Left lung (tissue), 10 donors: ENCODE results near the gene OR9A4. TPM values are rescaled to one million over a fixed set of nuclear protein-coding genes. Genes with fewer than 3 reads are reported as not detected.

Experiments used
- ATAC-seq: fragments of 200-7000 bp; cut with Tn5 transposase; one replicate; pipeline ENCODE4 v1.9.1; 2020; ENCODE audit warnings: moderate library complexity
- DNase-seq, 4 donors: peaks; one replicate each; pipeline ENCODE4 v3.0.0-alpha.2; 2013 to 2020
- H3K27ac ChIP-seq, 2 donors: fragments of 200-600 bp; sonication (generic) in 1 of 2; one replicate each; pipeline versions ENCODE4 v1.5.0 to v1.8.0; 2020 to 2021
- H3K27me3 ChIP-seq, 2 donors: fragments of 200-600 bp; sonication (generic) in 1 of 2; one replicate each; pipeline versions ENCODE4 v1.5.0 to v1.8.0; 2020 to 2021
- H3K36me3 ChIP-seq, 2 donors: fragments of 200-600 bp; sonication (generic) in 1 of 2; one replicate each; pipeline versions ENCODE4 v1.5.0 to v1.8.0; 2020 to 2021
- H3K4me1 ChIP-seq, 2 donors: fragments of 200-600 bp; one replicate each; pipeline ENCODE4 v1.8.0; 2021
- H3K4me3 ChIP-seq, 2 donors: fragments of 200-600 bp; sonication (generic) in 1 of 2; one replicate each; pipeline versions ENCODE4 v1.5.0 to v1.8.0; 2020 to 2021; ENCODE audit warnings: mild to moderate bottlenecking in 1 of 2
- H3K9me3 ChIP-seq, 2 donors: fragments of 200-600 bp; sonication (generic) in 1 of 2; one replicate each; pipeline versions ENCODE4 v1.5.0 to v1.8.0; 2020 to 2021
- CTCF ChIP-seq, 2 donors: fragments of 200-600 bp; sonication (generic) in 1 of 2; IDR thresholded peaks; one replicate each; pipeline versions ENCODE4 v1.5.0 to v1.8.0; 2021; ENCODE audit warnings: antibody characterized with exemption in 2 of 2
- intact Hi-C, 2 donors: fragments of 100-400 bp; cut with DNase I; formaldehyde crosslinking; loops; one replicate each; pipeline versions ENCODE4 v1.11.2 to v1.14.2; 2022
- polyA plus RNA-seq, 6 donors: library from polyadenylated mRNA; unstranded; fragments of 120-200 nt; gene quantifications; one replicate each; pipeline ENCODE4 v1.2.1, GENCODE V29; 2013; ENCODE audit not compliant: insufficient read length in 6 of 6
- total RNA-seq, 2 donors: library from RNA; stranded (reverse); fragmentation: NEBNext Ultra II Directional; extraction: Animal tissue kit (Norgen Biotek cat#: 25700); gene quantifications; one replicate each; pipeline ENCODE4 v1.2.1, GENCODE V29; 2021
- donor health status: DM: no; HTN: yes; CAD: no.
- donor health status: DM: no; HTN: no; CAD: no.

Gene OR9A4
- total and polyA plus RNA-seq, 8 donors, result not detected

GRCh38 chr7:141928146-141928844, 12.1 kb downstream of the OR9A4 start:
- DNase-seq (no peak), ATAC-seq (no peak)
- peaks cover 0 to 2% of the 10 kb centered on the region in 2 donors for H3K9me3 ChIP-seq
- H3K4me3 ChIP-seq, result no peak overlapping the region
- H3K27ac ChIP-seq, result peak overlapping the region in 1 of 2 donors; percentile 80
- no peak for TF ChIP-seq CTCF (IDR thresholded peaks at IDR 0.05)
- peaks cover 0 to 6% of the 10 kb centered on the region in 2 donors for H3K36me3 ChIP-seq
- intact Hi-C loops, result no loop called here
- H3K4me1 ChIP-seq, result peaks cover 0 to 25% of the 10 kb centered on the region in 2 donors
- H3K27me3 ChIP-seq, result no peaks in the 10 kb centered on the region

- TF ChIP-seq CTCF (IDR thresholded peaks at IDR 0.05), result no peak
- ATAC-seq (no peak), DNase-seq (no peak)
- Histone ChIP-seq H3K9me3 (peaks cover 0 to 2% of the 10 kb centered on the region in 2 donors), H3K27me3 (no peaks in the 10 kb centered on the region), H3K4me3 (no peak overlapping the region), H3K27ac (peak overlapping the region in 1 of 2 donors; percentile 80), H3K4me1 (peaks cover 0 to 25% of the 10 kb centered on the region in 2 donors), H3K36me3 (peaks cover 0 to 6% of the 10 kb centered on the region in 2 donors)
- intact Hi-C loops, result no loop called here
Measured at GRCh38 chr7:141928845-141929195, 12.6 kb downstream of the OR9A4 start.

DNA sequence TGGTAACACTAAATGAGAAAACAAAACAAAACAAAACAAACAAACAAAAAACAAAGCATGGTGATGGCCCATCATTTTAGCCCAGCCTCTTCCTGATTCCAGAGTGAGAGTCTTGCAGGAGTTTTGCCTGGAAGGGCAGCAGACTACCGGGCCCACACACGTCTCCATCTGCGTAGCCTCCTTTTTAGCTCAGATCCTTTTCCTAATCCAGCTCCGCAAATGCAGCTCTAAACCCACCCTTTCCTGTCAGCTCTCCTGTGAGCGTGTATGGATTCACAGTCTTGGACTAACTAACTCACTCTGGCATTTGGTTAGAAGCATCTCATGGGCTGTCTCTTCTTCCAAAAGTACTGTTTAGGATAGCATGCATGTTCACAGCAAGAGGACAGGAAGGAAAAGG, 14.0 kb downstream of the OR9A4 start:
- Histone ChIP-seq H3K36me3 (peaks cover 0 to 6% of the 10 kb centered on the region in 2 donors), H3K27me3 (no peaks in the 10 kb centered on the region), H3K4me3 (no peak overlapping the region), H3K9me3 (no peaks in the 10 kb centered on the region), H3K4me1 (peaks cover 0 to 25% of the 10 kb centered on the region in 2 donors), H3K27ac (no peak overlapping the region)
- DNase-seq, result no peak
- TF ChIP-seq CTCF (IDR thresholded peaks at IDR 0.05), result no peak
- ATAC-seq, result no peak
- intact Hi-C loops, result no loop called here

- Histone ChIP-seq H3K4me1 (peaks cover 0 to 15% of the 10 kb centered on the region in 2 donors), H3K36me3 (no peaks in the 10 kb centered on the region), H3K27me3 (no peaks in the 10 kb centered on the region), H3K9me3 (peaks cover 0 to 31% of the 10 kb centered on the region in 2 donors), H3K27ac (no peak overlapping the region), H3K4me3 (no peak overlapping the region)
- no peak for DNase-seq
- ATAC-seq, result no peak
- TF ChIP-seq CTCF (IDR thresholded peaks at IDR 0.05), result no peak
- intact Hi-C loops, result no loop called here
Measured at GRCh38 chr7:141941075-141941474, 24.9 kb downstream of the OR9A4 start.

GRCh38 chr7:141943846-141944245, 27.6 kb downstream of the OR9A4 start:
- H3K4me3 ChIP-seq, result no peak overlapping the region
- H3K9me3 ChIP-seq, result peaks cover 0 to 31% of the 10 kb centered on the region in 2 donors
- H3K27ac ChIP-seq, result peak overlapping the region in 1 of 2 donors; percentile 84
- ATAC-seq (no peak), DNase-seq (no peak)
- no peaks in the 10 kb centered on the region for H3K36me3 ChIP-seq
- no peak for TF ChIP-seq CTCF (IDR thresholded peaks at IDR 0.05)
- peaks cover 0 to 27% of the 10 kb centered on the region in 2 donors for H3K4me1 ChIP-seq
- no peaks in the 10 kb centered on the region for H3K27me3 ChIP-seq
- intact Hi-C loops, result no loop called here
